Lung (tissue), 12 donors: ENCODE measurements around the gene PARP14. TPM values are rescaled to one million over a fixed set of nuclear protein-coding genes. Genes with fewer than 3 reads are reported as not detected.

Experiments
- ATAC-seq: fragments of 200-7000 bp; cut with Tn5 transposase; one replicate; pipeline ENCODE4 v1.9.1; 2020; ENCODE audit warnings: moderate number of reproducible peaks; ENCODE audit not compliant: insufficient read depth, low FRiP score
- DNase-seq, 3 donors: peaks; one replicate each; pipeline ENCODE4 v3.0.0-alpha.2; 2013 to 2017
- H3K27ac ChIP-seq, 2 donors: one replicate each; pipeline ENCODE4 v1.5.1; 2013; ENCODE audit warnings: mild to moderate bottlenecking in 2 of 2, moderate library complexity in 2 of 2, control low read depth in 1 of 2, inconsistent platforms in 1 of 2, low read depth in 1 of 2, low read length in 1 of 2
- H3K27me3 ChIP-seq, 3 donors: one replicate each; pipeline ENCODE4 v1.5.1; 2013; ENCODE audit warnings: low read length in 2 of 3; ENCODE audit not compliant: control insufficient read depth in 3 of 3, insufficient read depth in 3 of 3
- H3K36me3 ChIP-seq, 4 donors: one replicate each; pipeline ENCODE4 v1.5.1; 2013; ENCODE audit warnings: low read length in 4 of 4, mild to moderate bottlenecking in 1 of 4, moderate library complexity in 1 of 4; ENCODE audit not compliant: control insufficient read depth in 4 of 4, insufficient read depth in 4 of 4
- H3K4me1 ChIP-seq, 5 donors: one replicate each; pipeline ENCODE4 v1.5.1; 2013; ENCODE audit warnings: low read length in 5 of 5, mild to moderate bottlenecking in 2 of 5, moderate library complexity in 1 of 5; ENCODE audit not compliant: control insufficient read depth in 5 of 5, insufficient read depth in 5 of 5
- H3K4me3 ChIP-seq: one replicate; pipeline ENCODE4 v1.5.1; 2013; ENCODE audit warnings: mild to moderate bottlenecking, control low read depth, moderate library complexity
- H3K9ac ChIP-seq, 2 donors: one replicate each; pipeline ENCODE4 v1.5.1; 2013; ENCODE audit warnings: low read length in 2 of 2, control low read depth in 1 of 2; ENCODE audit not compliant: insufficient read depth in 1 of 2
- H3K9me3 ChIP-seq, 4 donors: one replicate each; pipeline ENCODE4 v1.5.1; 2013; ENCODE audit warnings: low read length in 3 of 4, mild to moderate bottlenecking in 1 of 4, moderate library complexity in 1 of 4; ENCODE audit not compliant: control insufficient read depth in 4 of 4, insufficient read depth in 3 of 4
- WGBS, 2 donors: extraction: QIAGEN DNeasy Blood & Tissue Kit; methylation state at CpG; one replicate each; pipeline ENCODE4 v1.1.7; 2013; 5-methylcytosine and 5-hydroxymethylcytosine counted together
- polyA plus RNA-seq, 2 donors: library from polyadenylated mRNA; stranded (reverse); fragments of 200-250 nt; gene quantifications; one replicate each; pipeline ENCODE4 v1.2.1, GENCODE V29; 2013
- total RNA-seq, 2 donors: library from RNA; depleted of rRNA in 1 of 2; stranded (reverse); fragments of >200 nt in 1 of 2; gene quantifications; one replicate each; pipeline ENCODE4 v1.2.1, GENCODE V29; 2014 to 2021
- TF ChIP-seq, protein P1 (sequence below): IDR thresholded peaks from 2 replicates; pipeline ENCODE4 v1.5.1; 2012; ENCODE audit warnings: mild to moderate bottlenecking; ENCODE audit errors: control extremely low read depth, extremely low read depth
- donor health status: control.
- donor health status: control.
- donor health status: Bipolar disorder and iron deficiency.
- donor health status: healthy.
- donor health status: DM: yes; HTN: yes; CAD: no.

The PARP14 gene
- total and polyA plus RNA-seq, 4 donors: 25.6 to 118 (median 54.1) TPM

DNA sequence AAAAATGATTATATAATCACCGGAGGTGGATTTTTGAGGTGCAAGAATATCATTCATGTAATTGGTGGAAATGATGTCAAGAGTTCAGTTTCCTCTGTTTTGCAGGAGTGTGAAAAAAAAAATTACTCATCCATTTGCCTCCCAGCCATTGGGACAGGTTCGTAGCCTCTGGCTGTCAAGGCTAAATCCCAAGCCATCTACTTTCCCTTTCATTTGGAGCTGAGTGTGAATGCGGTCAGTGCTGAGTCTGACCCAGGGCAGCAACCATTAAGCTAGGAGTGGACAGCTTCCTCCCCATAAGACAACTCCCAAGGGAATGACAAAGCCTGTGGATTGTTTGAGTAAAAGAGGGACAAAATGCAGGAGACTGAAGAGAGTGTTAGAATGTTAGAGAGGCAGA is 33.6 kb downstream of the PARP14 start:
- Histone ChIP-seq H3K9ac (no peak overlapping the region), H3K27ac (no peak overlapping the region), H3K4me1 (no peaks in the 10 kb centered on the region), H3K27me3 (no peaks in the 10 kb centered on the region), H3K9me3 (no peaks in the 10 kb centered on the region), H3K4me3 (no peak overlapping the region), H3K36me3 (peaks cover 31 to 48% (median 38%) of the 10 kb centered on the region in 4 donors)
- no peak for DNase-seq
- ATAC-seq: no peak
- 84 to 95% methylated on average over 3 of the region's 3 CpGs for WGBS, 2 donors
- TF ChIP-seq, protein P1, sequence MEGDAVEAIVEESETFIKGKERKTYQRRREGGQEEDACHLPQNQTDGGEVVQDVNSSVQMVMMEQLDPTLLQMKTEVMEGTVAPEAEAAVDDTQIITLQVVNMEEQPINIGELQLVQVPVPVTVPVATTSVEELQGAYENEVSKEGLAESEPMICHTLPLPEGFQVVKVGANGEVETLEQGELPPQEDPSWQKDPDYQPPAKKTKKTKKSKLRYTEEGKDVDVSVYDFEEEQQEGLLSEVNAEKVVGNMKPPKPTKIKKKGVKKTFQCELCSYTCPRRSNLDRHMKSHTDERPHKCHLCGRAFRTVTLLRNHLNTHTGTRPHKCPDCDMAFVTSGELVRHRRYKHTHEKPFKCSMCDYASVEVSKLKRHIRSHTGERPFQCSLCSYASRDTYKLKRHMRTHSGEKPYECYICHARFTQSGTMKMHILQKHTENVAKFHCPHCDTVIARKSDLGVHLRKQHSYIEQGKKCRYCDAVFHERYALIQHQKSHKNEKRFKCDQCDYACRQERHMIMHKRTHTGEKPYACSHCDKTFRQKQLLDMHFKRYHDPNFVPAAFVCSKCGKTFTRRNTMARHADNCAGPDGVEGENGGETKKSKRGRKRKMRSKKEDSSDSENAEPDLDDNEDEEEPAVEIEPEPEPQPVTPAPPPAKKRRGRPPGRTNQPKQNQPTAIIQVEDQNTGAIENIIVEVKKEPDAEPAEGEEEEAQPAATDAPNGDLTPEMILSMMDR: no peak

GRCh38 chr3:122716667-122717066 is 36.0 kb downstream of the PARP14 start:
- WGBS, 2 donors: 84 to 90% methylated on average over 4 of the region's 4 CpGs
- H3K27ac ChIP-seq: no peak overlapping the region
- no peaks in the 10 kb centered on the region for H3K27me3 ChIP-seq
- H3K9ac ChIP-seq: no peak overlapping the region
- no peak overlapping the region for H3K4me3 ChIP-seq
- DNase-seq (no peak), ATAC-seq (no peak)
- no peaks in the 10 kb centered on the region for H3K9me3 ChIP-seq
- H3K4me1 ChIP-seq: no peaks in the 10 kb centered on the region
- TF ChIP-seq, protein P1: no peak
- peaks cover 35 to 50% (median 46%) of the 10 kb centered on the region in 4 donors for H3K36me3 ChIP-seq

DNA sequence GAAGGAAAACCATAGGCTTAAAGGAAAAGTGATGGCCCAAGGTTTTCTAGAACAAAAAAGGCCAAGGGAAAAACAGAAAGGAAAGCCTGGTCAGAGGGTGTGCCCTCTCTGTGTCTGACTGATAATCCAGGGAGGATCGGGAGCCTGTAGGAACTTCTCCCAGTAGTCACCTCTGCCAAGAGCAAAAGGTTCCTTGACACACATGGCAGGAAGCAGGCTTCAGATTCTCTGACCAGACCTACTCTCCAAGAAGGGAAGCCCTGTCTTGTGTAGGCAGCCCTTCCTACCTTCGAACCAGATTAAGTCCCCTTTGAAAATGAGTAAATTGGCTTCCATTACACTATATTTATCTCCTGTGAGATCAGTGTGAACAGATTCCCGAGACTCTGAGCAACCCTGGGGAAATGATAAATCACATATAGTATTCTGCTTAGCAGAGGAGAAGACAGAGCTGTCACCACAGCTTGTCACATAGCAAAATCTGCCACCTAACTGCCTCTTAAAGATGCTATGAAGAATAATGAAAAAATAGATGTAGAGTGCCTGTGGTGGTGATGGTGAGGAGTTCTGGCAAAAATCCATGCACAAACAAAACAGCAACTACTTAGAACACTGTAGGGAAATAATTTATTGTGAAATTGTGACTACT is 38.8 kb downstream of the PARP14 start:
- no peak overlapping the region for H3K9ac ChIP-seq
- no peaks in the 10 kb centered on the region for H3K4me1 ChIP-seq
- no peak overlapping the region for H3K4me3 ChIP-seq
- TF ChIP-seq, protein P1: no peak
- no peaks in the 10 kb centered on the region for H3K27me3 ChIP-seq
- H3K36me3 ChIP-seq: peaks cover 27 to 42% (median 37%) of the 10 kb centered on the region in 4 donors
- no peak overlapping the region for H3K27ac ChIP-seq
- ATAC-seq: no peak
- 82 to 84% methylated on average over 3 of the region's 3 CpGs for WGBS, 2 donors
- no peaks in the 10 kb centered on the region for H3K9me3 ChIP-seq
- no peak for DNase-seq

DNA sequence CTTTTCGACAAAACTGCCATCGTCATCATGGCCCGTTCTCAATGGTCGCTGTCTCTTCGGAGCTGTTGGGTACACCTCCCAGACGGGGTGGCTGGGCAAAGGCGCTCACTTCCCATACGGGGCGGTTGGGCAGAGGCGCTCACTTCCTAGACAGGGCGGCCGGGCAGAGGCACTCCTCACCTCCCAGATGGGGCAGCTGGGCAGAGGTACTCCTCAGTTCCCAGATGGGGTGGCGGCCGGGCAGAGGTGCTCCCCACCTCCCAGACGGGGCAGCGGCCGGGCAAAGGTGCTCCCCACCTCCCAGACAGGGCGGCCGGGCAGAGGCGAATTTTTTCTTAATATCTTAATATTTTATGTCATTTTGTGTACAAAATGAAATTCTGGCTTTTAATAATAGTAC is 44.5 kb downstream of the PARP14 start:
- ATAC-seq (no peak), DNase-seq (no peak)
- TF ChIP-seq, protein P1: no peak
- no peak overlapping the region for H3K27ac ChIP-seq
- peaks cover 7 to 13% (median 8%) of the 10 kb centered on the region in 4 donors for H3K36me3 ChIP-seq
- H3K4me1 ChIP-seq: no peaks in the 10 kb centered on the region
- WGBS, 2 donors: 97% methylated on average over 20 of the region's 20 CpGs
- no peak overlapping the region for H3K4me3 ChIP-seq
- no peaks in the 10 kb centered on the region for H3K27me3 ChIP-seq
- no peak overlapping the region for H3K9ac ChIP-seq
- peaks cover 0 to 3% (median 0%) of the 10 kb centered on the region in 4 donors for H3K9me3 ChIP-seq
